ENCODE data around the gene TCERG1L.

DNA sequence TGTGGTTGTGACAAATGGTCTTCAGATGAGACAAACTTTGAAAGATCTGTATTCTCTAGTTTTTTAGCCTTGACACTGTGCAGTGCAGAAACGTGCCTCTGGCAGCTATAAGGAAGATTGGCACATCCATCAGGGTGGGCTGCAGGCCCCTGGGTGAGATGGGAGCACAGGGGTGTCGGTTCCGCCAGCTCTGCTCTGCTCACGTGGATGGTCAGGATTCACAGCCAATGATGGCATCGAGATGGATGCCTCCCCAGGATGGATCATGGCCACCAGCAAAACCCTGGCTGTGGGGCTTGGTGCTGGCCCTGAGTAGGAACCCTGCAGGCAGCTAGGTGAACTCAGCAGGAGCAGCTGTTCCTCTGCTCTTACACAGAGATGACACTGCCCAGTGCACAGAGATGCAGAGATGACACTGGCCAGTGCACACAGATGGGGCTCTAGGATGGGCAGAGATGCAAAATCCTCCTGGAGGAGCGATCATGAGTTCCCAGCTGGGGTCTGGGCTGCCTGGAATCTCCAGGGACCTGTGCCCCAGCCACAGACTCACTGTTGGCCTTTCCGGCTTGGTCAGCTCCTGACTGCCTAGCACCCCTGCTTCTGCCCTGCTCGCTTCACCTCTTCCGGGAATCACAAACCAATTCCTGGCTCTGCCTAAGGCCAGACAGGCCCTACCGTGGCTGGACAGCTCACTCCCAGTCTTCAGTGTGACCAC lies 185.9 kb downstream of the TCERG1L start:
- no peak for TF ChIP-seq EZH2phosphoT487 (IDR thresholded peaks at IDR 0.05; ENCODE audit: borderline replicate concordance)
- TF ChIP-seq, protein P1, sequence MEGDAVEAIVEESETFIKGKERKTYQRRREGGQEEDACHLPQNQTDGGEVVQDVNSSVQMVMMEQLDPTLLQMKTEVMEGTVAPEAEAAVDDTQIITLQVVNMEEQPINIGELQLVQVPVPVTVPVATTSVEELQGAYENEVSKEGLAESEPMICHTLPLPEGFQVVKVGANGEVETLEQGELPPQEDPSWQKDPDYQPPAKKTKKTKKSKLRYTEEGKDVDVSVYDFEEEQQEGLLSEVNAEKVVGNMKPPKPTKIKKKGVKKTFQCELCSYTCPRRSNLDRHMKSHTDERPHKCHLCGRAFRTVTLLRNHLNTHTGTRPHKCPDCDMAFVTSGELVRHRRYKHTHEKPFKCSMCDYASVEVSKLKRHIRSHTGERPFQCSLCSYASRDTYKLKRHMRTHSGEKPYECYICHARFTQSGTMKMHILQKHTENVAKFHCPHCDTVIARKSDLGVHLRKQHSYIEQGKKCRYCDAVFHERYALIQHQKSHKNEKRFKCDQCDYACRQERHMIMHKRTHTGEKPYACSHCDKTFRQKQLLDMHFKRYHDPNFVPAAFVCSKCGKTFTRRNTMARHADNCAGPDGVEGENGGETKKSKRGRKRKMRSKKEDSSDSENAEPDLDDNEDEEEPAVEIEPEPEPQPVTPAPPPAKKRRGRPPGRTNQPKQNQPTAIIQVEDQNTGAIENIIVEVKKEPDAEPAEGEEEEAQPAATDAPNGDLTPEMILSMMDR (conservative IDR thresholded peaks at IDR 0.05; ENCODE audit: low read length) = no peak
